Type B pancreatic cell (in vitro differentiated cells): ENCODE results near the gene ADGRG2. TPM values are rescaled to one million over a fixed set of nuclear protein-coding genes. Genes with fewer than 3 reads are reported as not detected.
A peak's percentile ranks its signal among the peaks of the same experiment; 100 is the strongest.
"Not testable (repeated sequence)": the region's sequence is repeated elsewhere in the genome, so short reads cannot be mapped to it uniquely, and the experiment has no call there.

Source experiments
- DNase-seq: peaks from one replicate; pipeline ENCODE4 v3.0.0; 2021; ENCODE audit warnings: mixed read lengths; ENCODE audit not compliant: unreplicated experiment; ENCODE audit errors: extremely low spot score
- H3K27ac Mint-ChIP-seq: 2 replicates; pipeline ENCODE4 v1.8.0; 2021; ENCODE audit warnings: mild to moderate bottlenecking, mixed read lengths
- H3K27me3 Mint-ChIP-seq: 2 replicates; pipeline ENCODE4 v1.8.0; 2021; ENCODE audit warnings: mixed read lengths
- H3K36me3 Mint-ChIP-seq: 2 replicates; pipeline ENCODE4 v1.8.0; 2021; ENCODE audit warnings: mixed read lengths
- H3K4me1 Mint-ChIP-seq: one replicate; pipeline ENCODE4 v1.8.0; 2021; ENCODE audit warnings: mixed read lengths; ENCODE audit not compliant: unreplicated experiment
- H3K4me3 Mint-ChIP-seq: 2 replicates; pipeline ENCODE4 v1.8.0; 2021; ENCODE audit warnings: mild to moderate bottlenecking, mixed read lengths
- H3K9me3 Mint-ChIP-seq: 2 replicates; pipeline ENCODE4 v1.8.0; 2021; ENCODE audit warnings: mixed read lengths
- CTCF ChIP-seq: fragments of 200-600 bp; sonication (generic); conservative IDR thresholded peaks from 2 replicates; pipeline ENCODE4 v1.5.0; 2021; ENCODE audit warnings: antibody characterized with exemption, mild to moderate bottlenecking
- total RNA-seq: library from RNA; stranded (reverse); gene quantifications from 2 replicates; pipeline ENCODE4 v1.2.1, GENCODE V29; 2021; ENCODE audit warnings: low replicate concordance

Gene ADGRG2
- total RNA-seq, 1 donor from 2014 or later, result 2.4 TPM

GRCh38 chrX:18981124-18981807, 141.0 kb downstream of the ADGRG2 start:
- H3K36me3 Mint-ChIP-seq, result no peaks in the 10 kb centered on the region
- H3K4me3 Mint-ChIP-seq, result peak overlapping the region; percentile 42
- no peaks in the 10 kb centered on the region for H3K9me3 Mint-ChIP-seq
- DNase-seq, result no peak
- no peak for TF ChIP-seq CTCF
- no peaks in the 10 kb centered on the region for H3K27me3 Mint-ChIP-seq
- H3K27ac Mint-ChIP-seq, result peak overlapping the region; percentile 50
- peaks cover 5% of the 10 kb centered on the region for H3K4me1 Mint-ChIP-seq

GRCh38 chrX:18980262-18980661, 142.0 kb downstream of the ADGRG2 start:
- H3K27ac Mint-ChIP-seq, result peak overlapping the region; percentile 56
- H3K9me3 Mint-ChIP-seq, H3K36me3 Mint-ChIP-seq, DNase-seq, H3K4me1 Mint-ChIP-seq, H3K27me3 Mint-ChIP-seq: not testable (repeated sequence)
- H3K4me3 Mint-ChIP-seq, result peak overlapping the region; percentile 68

GRCh38 chrX:18974993-18975392, 147.3 kb downstream of the ADGRG2 start:
- H3K4me3 Mint-ChIP-seq, result no peak overlapping the region
- peaks cover 10% of the 10 kb centered on the region for H3K36me3 Mint-ChIP-seq
- no peak for DNase-seq
- peaks cover 11% of the 10 kb centered on the region for H3K9me3 Mint-ChIP-seq
- peaks cover 4% of the 10 kb centered on the region for H3K4me1 Mint-ChIP-seq
- TF ChIP-seq CTCF, result no peak
- H3K27ac Mint-ChIP-seq, result no peak overlapping the region
- no peaks in the 10 kb centered on the region for H3K27me3 Mint-ChIP-seq

- Mint-ChIP-seq H3K27me3 (no peaks in the 10 kb centered on the region), H3K4me3 (no peak overlapping the region), H3K27ac (no peak overlapping the region), H3K4me1 (peaks cover 4% of the 10 kb centered on the region), H3K9me3 (peaks cover 11% of the 10 kb centered on the region), H3K36me3 (peaks cover 10% of the 10 kb centered on the region)
- DNase-seq, result no peak
- TF ChIP-seq CTCF, result no peak
These were observed 148.6 kb downstream of the ADGRG2 start for GRCh38 chrX:18973527-18974192.

GRCh38 chrX:18971506-18971905, 150.8 kb downstream of the ADGRG2 start:
- no peak for TF ChIP-seq CTCF
- no peaks in the 10 kb centered on the region for H3K27me3 Mint-ChIP-seq

GRCh38 chrX:18970465-18970864, 151.8 kb downstream of the ADGRG2 start:
- Mint-ChIP-seq H3K9me3 (peaks cover 8% of the 10 kb centered on the region), H3K4me1 (peaks cover 4% of the 10 kb centered on the region), H3K27ac (no peak overlapping the region), H3K27me3 (no peaks in the 10 kb centered on the region), H3K4me3 (no peak overlapping the region), H3K36me3 (peaks cover 8% of the 10 kb centered on the region)
- TF ChIP-seq CTCF, result no peak
- DNase-seq, result no peak

More at GRCh38 chrX:18971506-18971905, 150.8 kb downstream of the ADGRG2 start:
- peaks cover 10% of the 10 kb centered on the region for H3K36me3 Mint-ChIP-seq
- no peak overlapping the region for H3K27ac Mint-ChIP-seq
- DNase-seq, result no peak
- H3K9me3 Mint-ChIP-seq, result peaks cover 11% of the 10 kb centered on the region
- peaks cover 4% of the 10 kb centered on the region for H3K4me1 Mint-ChIP-seq
- no peak overlapping the region for H3K4me3 Mint-ChIP-seq
